HG02798 (cell line): Measurements from ENCODE around the gene OTOP1.
"Not testable (repeated sequence)": the region's sequence is repeated elsewhere in the genome, so short reads cannot be mapped to it uniquely, and the experiment has no call there.

Experiments used
- ATAC-seq: cut with Tn5 transposase; IDR thresholded peaks from one replicate; pipeline ENCODE4 v1.9.1; 2021; ENCODE audit warnings: mild to moderate bottlenecking; ENCODE audit not compliant: unreplicated experiment, poor library complexity

OTOP1 gene

DNA sequence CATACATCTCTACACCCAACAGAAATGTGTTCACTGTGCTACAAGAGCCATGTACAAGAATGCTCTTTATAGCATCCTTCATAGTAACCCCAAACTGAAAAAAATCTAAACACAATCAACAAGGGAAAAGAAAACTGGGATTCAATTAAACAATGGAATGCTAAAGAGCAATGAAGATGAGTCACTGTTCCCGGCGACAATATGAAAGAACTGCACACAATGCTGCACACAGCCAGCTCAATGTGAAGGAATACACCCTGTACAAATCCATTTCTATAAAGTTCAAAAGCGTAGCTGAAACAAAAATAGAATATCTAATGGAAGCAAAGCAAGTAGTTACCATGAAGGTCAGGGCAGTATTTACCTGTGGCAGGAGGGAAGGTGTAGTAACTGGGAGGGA lies 12.8 kb upstream of the OTOP1 start:
- not testable (repeated sequence) for ATAC-seq

DNA sequence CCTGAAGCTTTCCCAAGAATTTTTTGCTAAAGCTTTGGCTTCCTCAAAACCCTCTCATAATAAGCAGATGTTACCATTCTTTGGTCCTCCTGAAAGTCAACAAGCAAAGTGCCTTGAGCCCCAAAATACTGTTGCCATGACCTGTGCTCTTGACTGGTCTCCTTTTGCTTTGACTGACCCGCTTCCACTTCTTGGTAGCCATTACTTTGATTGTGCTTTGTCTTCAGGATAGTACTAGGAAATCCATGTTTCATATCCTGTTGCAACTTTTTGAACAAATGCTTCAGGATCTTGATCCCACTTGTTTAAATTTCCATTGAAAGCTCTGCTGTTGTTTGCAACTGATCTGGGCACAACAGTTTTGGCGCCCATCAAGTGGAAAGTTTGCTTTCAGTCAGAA lies 6.9 kb upstream of the OTOP1 start:
- ATAC-seq = no peak

DNA sequence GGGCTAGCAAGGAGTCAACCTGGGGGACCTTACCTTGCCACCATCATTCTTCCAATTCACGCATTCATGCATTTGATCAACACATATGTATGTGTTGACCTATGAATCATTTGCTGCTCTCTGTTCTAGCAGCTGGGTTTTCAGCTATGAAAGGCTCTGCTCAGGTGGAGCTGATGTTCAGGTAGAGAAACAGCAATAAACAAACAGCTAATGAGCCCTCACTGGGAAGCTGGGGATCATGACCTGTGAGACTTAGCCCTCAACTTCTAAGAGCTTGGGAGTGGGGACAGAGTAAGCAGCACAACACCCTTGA lies 1.6 kb upstream of the OTOP1 start:
- ATAC-seq = no peak

DNA sequence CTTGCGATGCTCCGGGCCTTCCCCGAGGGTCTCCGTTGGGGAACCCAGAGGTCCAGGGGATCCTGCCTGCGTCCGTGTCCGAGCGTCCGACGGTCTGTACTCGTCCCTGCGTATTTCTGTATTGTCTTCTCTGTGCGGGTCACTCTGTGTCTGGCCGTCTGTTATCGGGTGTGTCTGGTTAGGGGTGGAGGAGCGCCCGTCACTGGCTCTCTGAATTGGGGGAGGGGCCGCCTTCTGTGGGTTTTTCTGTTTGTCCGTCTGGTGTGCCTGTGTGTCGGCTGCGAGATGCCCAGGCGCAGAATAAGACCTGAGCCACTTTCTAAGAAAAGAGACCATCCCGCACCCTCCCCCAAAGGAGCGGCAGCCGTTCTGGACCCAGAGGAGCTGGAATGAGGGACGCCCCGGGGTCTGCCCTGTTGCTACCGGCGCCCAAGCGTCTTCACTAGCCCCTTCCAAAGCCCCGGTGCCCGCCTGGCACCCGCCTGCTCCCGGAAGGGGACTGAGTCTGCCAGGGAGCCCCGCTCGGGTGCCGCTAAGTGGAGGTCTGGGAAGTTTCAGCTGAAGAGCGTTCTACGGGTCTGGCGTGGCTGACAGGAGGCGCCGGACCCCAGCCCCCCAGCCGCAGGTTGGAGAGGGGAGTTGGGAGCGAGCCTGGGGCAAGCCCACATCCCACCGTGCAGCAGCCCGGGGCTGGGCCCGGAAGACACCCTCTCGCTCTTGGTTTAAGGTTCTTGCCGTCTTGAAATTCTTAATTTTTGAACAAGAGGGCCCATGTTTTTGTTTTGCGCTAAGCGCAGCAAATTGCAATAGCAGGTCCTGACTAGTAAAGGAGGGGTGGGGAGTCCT lies 1.0 kb upstream of the OTOP1 start:
- no peak for ATAC-seq

DNA sequence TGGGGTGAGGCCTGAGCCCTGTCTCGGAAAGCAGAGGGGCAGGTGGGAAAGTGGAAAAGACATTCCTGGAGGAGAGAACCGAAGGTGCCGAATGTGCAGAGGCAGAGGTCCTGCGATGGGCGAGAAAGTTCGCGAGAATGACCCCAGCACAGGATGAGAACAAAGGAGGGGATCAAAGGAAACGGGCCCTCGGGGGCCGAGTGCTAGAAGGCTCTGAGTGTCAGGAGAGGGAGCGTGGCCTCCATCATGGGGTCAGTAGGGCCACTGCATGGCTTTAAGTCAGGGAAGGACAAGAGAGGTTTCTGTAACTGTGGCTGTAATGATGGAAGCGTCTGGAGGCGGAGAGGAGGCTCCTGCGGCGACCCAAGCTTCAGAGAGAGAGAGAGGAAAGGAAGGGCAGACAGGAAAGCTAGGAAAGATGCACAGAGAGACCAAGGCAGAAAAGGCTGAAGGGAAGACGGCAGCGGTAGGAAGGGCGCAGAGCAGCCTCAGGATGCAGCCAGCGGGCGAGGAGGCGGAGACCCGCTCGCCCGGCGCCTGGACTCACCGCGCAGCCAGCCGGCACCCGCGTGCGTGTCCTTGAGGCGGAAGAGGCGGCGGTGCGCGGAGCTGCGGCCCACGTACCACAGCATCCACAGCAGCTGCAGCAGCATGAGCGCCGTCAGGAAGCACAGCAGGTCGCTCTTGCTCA lies 669 bp downstream of the OTOP1 start:
- ATAC-seq = no peak

DNA sequence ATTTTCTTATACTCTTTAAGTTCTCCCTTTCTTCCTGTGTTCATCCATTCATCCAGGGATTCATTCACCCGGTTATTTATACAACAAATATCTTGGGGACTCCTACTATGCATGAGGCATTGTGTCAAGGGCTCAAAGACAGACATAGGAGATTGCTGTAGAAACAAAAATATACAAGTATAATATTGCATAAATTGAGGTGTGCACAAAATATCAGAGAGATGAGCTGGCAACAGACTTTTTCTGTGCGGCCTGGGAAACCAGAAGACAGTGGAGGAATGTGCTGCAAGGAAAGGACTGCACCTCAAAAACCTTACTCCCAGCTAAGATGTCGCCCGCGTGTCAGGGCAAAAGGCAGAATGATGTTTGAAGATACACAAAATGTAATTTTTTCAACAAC lies 9.6 kb downstream of the OTOP1 start:
- no peak for ATAC-seq

DNA sequence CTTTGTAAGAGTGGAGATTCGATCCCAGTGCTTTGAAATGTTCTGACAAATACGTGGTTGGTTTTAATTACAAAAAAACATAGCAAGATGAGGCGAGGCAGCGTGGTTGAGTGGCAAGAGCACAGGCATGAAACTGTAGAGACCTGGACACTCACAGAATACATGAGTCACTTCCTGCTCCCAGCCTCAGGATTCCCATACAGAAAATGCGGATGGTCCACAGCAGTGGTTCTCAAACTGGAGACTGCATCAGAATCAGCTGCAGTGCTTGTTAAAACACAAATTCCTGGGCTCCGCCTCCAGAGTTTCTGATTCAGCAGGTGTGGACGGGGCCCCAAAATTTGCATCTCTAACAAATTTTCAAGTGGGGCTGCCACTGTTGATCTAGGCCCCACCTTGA lies 10.1 kb downstream of the OTOP1 start:
- ATAC-seq = no peak

DNA sequence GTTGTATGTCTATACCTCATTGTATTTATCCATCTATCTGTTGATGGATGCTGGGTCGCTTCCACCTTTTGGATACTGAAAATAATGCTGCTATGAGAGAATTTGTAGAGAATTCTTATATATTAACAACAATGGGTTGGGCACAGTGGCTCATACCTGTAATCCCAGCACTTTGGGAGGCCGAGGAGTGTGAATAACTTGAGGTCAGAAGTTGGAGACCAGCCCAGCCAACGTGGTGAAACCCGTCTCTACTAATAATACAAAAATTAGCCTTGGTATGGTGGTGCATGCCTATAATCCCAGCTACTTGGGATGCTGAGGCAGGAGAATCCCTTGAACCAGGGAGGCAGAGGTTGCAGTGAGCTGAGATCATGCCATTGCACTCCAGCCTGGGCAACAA lies 13.1 kb downstream of the OTOP1 start:
- not testable (repeated sequence) for ATAC-seq

DNA sequence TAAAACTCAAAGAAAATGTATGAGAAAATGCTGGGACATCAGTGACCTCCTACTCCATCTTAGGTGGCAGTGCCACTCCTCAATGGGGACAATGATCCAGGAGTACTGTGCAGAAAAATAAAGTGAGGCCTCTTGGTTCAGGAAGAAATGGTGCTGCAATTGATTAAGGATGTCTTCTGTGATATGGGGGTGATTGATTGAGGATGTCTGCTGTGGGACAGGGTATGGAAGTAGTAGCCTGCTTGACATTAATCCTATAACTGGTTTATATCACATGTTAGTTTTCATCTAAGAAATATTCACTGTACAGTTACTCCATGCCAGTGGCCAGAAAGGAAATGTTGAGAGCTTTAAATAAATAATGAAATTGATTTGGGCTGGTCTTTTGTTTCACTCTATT lies 20.5 kb downstream of the OTOP1 start:
- ATAC-seq = no peak

DNA sequence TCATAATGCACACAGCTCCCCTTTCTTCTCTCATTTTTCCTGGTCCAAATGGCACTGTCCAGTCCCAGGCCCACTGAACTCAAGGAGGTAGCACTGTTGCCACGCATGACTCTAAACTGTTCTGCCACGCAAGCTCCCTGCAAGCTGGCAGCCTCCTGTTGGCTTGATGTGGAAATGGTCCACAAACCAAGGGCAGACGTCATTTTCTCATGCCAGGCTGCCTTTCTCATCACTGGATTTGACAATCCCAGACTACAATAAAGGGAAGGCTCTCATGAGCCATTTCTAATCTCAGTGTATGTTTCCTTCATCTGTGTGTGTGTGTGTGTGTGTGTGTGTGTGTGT lies 22.4 kb downstream of the OTOP1 start:
- no peak for ATAC-seq

DNA sequence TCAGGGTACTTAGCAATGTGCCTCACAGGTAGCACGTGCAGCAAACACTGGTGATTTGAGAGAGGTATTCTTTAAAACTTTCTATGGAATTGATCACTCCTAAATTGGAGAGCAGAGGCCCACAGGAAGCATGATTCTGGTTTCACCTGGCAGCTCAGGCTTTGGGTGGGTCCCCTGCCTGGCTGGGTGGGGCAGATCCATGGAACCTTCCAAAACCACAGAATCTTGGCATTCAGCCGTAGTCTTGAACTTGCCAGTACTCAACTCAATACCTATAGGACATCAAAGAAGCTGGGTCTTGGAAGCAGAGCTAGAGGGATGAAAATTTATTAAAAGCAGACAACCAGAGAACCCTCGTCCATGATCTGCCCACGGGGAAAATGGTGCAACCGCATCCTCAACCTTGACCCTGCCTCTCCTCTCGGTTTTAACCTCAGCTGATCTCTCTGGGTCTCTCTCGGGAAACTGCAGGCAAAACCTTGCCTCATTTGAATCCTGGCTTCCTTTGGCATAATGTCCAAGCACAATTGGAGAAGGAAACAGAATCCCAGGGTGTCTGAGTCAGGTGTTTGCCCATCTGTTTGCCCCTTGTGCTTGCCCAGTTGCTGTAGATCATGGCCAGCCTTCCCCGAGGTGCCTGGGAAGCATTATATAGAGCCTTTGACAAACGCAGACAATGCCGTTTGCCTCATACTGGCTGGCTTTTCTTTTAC lies 22.9 kb downstream of the OTOP1 start:
- no peak for ATAC-seq

DNA sequence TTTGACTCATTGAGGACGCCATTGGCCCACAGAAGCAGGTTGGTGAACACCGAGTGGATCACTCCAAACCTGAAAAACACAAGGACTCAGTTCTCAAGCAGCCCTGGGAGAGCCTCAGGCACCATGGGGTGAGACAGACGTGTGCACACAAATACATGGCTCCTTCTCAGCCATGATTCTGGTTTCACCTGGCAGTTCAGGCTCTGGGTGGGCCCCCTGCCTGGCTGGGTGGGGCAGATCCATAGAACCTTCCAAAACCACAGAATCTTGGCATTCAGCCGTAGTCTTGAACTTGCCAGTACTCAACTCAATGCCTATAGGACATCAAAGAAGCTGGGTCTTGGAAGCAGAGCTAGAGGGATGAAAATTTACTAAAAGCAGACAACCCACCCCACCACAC lies 24.2 kb downstream of the OTOP1 start:
- no peak for ATAC-seq

DNA sequence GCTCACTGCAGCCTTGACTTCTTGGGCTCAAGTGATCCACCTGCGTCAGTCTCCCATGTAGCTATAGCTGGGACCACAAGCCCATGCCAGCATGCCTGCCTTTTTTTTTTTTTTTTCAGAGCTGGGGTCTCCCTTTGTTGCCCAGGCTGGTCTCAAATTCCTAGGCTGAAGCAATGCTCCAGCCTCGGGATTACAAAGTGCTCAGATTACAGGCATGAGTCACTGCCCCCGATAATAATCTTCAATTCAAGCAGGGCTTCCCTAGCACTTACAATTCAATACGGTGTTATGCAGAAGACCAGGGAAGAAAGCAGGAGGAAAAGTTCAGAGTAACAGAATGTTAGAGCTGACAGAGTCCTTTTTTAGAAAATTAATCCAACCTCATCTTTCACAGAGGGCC lies 26.1 kb downstream of the OTOP1 start:
- no peak for ATAC-seq

DNA sequence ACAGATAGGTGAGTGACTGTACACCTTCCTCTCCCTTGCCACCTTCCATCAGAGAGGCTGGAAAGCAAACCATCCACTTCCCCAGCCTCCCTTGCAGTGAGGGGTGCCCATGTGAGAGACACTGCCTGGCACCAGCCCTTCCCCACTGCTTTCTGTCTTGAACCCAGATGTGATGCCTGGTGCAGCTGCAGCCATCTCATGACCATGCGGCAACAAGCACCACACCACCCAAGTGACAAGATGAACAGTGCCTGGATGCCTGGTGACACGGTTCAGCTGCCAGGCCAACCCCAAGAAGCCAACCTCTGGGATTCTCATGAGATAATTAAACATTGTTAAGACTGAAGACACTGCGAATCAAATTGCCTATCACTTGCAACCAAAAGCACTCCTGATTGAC lies 31.4 kb downstream of the OTOP1 start:
- no peak for ATAC-seq

DNA sequence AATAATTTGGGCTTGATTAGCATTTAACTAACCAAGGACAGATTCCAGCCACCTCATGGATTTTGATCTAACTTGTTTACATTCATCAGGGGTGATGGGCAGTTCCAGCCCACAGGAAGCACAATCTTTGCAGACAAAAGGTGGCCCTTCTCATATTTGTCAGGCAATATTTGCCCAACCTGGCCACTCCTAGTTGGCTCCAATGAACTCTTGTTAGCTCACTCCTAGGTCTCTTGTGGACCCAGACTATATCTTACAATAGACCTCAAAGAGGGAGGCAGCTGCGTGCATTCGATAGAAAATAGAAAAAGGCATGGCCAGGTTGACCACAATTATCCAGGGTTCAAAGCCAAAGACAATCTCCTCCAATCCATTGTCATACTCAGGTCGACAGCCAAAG lies 38.2 kb downstream of the OTOP1 start:
- ATAC-seq = not testable (repeated sequence)

DNA sequence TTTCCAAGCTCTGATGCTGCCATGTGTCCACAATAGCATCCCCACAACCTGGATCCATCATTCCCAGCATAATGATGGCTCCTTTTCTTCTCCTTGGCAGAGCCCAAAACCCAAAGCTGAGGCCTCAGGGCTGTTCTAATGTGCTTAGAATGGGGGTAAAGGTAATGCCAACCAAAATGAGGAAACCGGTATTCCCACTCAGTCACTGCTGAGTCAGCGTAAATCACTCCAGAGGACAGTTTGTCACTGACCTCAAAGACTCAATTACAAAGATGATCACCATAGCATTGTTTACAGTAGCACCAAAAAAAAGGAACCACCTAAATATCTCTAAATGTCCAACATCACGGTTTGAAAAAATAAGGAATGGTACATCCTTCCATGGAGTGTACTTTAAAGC lies 41.2 kb downstream of the OTOP1 start:
- no peak for ATAC-seq

DNA sequence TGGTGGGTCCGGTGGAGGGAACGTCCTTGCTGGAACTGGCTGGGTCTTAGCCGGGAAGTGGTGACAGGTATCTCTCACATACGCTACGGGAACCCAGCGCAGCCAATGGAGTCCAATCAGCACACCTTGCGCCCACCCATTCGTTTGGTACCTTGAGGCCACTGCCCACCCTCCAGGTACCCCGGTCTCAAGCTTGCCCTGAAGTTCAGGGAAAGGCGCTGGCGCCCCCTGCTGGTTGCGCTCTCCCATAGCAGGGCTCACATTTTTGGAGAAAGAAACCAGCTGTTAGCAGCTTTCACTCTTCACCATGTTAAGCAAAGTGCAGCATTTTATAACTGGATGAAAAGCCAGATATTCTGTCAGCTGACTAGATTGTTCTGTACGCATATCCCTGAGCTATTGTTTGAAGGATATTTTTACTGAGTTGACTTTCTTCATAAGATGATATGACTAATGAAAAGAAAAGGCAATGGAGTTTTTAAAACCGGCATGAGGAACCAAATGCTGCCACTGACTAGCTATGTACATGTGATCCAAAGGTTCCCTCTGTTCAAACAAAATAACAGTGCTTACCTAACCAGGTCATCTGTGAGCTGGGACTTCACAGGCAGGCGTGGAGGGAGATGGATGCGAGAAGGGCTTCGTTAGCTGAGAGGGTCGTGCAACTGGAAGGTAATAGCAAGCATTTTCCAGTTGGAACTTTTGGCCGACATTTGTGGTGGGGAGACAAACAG lies 43.7 kb downstream of the OTOP1 start:
- no peak for ATAC-seq

DNA sequence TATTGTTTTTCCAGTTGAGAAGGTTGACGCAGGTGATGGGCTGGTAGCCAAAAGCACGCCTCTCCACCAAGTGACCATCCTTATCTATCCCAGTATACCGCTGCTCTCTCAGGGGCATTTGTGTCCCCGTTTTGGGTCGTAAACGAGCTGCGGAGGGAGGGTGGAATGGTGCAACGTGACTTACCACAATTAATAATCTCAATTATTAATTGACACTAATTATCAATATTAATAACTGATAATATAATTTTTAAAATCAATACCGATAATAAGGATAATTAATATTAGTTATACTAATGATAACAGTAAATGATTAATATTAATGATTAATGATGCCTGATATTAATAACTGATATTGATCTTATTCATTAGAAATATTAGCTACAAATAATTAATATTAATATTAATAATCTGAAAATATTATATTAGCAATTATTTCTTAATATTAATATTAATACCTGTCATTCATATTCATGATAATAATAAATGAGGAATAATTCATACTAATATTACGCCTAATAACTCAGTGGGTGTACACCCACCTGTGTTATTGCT lies 56.1 kb downstream of the OTOP1 start:
- ATAC-seq = no peak

DNA sequence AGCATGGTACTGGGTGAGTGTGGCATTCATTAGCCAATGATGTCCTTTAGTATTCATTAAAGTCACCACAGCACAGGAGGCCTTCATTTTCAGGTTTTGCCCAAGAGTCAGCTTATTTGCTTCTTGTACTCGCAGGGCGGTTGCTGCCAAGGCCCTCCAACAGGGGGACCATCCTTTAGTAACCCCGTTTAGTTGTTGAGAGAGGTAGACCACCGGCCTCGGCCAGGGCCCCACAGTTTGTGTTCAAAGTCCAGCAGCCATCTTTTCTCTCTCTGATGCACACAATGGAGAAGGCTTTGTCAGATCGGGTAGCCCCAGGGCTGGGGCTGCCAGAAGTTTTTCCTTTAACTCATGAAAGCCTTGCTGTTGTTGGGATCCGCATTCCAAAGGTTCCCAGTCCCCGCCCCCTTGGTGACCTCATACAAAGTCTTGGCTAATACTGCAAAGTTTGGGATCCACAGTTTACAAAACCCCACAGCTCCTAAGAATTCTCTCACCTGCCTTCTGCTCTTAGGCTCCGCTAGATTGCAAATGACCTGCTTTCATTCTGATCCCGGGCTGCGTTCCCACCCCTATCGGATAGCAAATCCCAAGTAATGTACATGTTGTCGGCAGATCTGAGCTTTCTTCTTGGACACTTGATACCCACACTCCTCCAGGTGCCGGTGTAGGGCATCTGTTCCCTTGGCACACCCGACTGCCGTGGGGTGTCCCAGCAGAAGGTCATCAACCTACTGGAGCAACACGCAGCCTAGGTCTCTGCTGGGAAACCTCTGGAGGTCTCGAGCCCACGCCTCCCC lies 58.5 kb downstream of the OTOP1 start:
- ATAC-seq = not testable (repeated sequence)

DNA sequence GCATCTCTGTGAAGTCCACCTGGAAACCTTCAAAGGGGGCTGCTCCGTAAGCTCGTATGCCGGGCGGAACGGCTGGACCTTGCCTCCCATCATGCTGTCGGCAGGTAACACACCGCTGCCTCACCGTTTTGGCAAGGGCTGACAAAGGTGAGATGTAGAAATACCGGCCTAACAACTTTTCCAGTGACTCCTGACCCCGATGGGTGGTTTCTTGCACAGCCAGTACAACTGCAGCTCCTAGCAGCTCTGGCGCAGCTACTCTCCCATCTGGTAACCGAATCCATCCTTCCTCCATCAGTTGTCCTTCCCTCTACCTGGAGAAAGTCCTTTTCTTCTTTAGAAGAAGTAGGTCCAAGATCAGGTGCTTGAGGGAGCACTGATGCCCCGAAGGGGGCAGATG lies 59.7 kb downstream of the OTOP1 start:
- ATAC-seq = not testable (repeated sequence)
